ENCODE measurements around the gene PRG3.

DNA sequence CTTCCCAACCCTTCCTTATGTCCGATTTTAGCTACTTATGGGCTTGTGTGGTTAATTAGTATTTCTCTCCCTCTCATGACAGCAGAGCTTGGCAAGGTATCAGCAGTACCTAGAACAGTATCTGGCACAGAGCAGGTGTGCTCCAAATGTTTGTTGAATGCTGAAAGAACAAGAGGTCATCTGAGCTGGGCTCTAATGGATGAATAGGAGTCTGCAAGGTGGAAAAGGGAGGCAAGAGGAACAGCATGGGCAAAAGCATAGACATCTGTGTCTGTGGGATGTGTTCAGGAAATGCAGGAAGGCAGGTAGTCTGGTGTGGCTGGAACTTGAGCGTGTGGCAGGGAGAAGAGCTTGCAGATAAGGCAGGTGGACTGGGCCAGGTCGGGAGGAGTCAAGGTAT lies 19.0 kb downstream of the PRG3 start:
- TF ChIP-seq, protein P1, sequence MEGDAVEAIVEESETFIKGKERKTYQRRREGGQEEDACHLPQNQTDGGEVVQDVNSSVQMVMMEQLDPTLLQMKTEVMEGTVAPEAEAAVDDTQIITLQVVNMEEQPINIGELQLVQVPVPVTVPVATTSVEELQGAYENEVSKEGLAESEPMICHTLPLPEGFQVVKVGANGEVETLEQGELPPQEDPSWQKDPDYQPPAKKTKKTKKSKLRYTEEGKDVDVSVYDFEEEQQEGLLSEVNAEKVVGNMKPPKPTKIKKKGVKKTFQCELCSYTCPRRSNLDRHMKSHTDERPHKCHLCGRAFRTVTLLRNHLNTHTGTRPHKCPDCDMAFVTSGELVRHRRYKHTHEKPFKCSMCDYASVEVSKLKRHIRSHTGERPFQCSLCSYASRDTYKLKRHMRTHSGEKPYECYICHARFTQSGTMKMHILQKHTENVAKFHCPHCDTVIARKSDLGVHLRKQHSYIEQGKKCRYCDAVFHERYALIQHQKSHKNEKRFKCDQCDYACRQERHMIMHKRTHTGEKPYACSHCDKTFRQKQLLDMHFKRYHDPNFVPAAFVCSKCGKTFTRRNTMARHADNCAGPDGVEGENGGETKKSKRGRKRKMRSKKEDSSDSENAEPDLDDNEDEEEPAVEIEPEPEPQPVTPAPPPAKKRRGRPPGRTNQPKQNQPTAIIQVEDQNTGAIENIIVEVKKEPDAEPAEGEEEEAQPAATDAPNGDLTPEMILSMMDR (IDR thresholded peaks at IDR 0.05), result no peak
- no peak for TF ChIP-seq POLR2A (IDR thresholded peaks at IDR 0.05)
